ENCODE results near the gene CHD6.

CHD6 gene

GRCh38 chr20:41622584-41622983, 4.4 kb upstream of the CHD6 start:
- no peak for DNase-seq

GRCh38 chr20:41621971-41622370, 3.8 kb upstream of the CHD6 start:
- DNase-seq = no peak

GRCh38 chr20:41621421-41621820, 3.2 kb upstream of the CHD6 start:
- no peak for DNase-seq

GRCh38 chr20:41619360-41620100, 1.4 kb upstream of the CHD6 start:
- no peak for DNase-seq

- no peak for DNase-seq
Measured at GRCh38 chr20:41618807-41619311, 682 bp upstream of the CHD6 start.

- DNase-seq = peak; percentile 38
Measured at GRCh38 chr20:41617059-41617901, 897 bp downstream of the CHD6 start.

GRCh38 chr20:41616228-41616627, 1.9 kb downstream of the CHD6 start:
- no peak for DNase-seq

- no peak for DNase-seq
Measured at GRCh38 chr20:41615676-41616075, 2.5 kb downstream of the CHD6 start.

GRCh38 chr20:41615110-41615509, 3.1 kb downstream of the CHD6 start:
- no peak for DNase-seq

- no peak for DNase-seq
Measured at GRCh38 chr20:41613321-41613720, 4.9 kb downstream of the CHD6 start.

GRCh38 chr20:41609474-41609873, 8.7 kb downstream of the CHD6 start:
- no peak for DNase-seq

GRCh38 chr20:41608606-41609005, 9.6 kb downstream of the CHD6 start:
- no peak for DNase-seq

- no peak for DNase-seq
Measured at GRCh38 chr20:41607791-41608190, 10.4 kb downstream of the CHD6 start.

- no peak for DNase-seq
Measured at GRCh38 chr20:41604002-41604401, 14.2 kb downstream of the CHD6 start.

GRCh38 chr20:41601742-41602141, 16.4 kb downstream of the CHD6 start:
- no peak for DNase-seq

GRCh38 chr20:41600926-41601631, 17.1 kb downstream of the CHD6 start:
- no peak for DNase-seq

GRCh38 chr20:41599699-41600104, 18.5 kb downstream of the CHD6 start:
- no peak for DNase-seq

- no peak for DNase-seq
Measured at GRCh38 chr20:41598719-41599118, 19.5 kb downstream of the CHD6 start.

GRCh38 chr20:41594514-41595322, 23.5 kb downstream of the CHD6 start:
- DNase-seq = no peak

- DNase-seq = no peak
Measured at GRCh38 chr20:41592516-41593216, 25.5 kb downstream of the CHD6 start.

- DNase-seq = no peak
Measured at GRCh38 chr20:41587956-41588355, 30.2 kb downstream of the CHD6 start.

- no peak for DNase-seq
Measured at GRCh38 chr20:41587523-41587922, 30.7 kb downstream of the CHD6 start.
